Right renal cortex interstitium (tissue), 3 donors: ENCODE data around the gene ZNF620. TPM values are rescaled to one million over a fixed set of nuclear protein-coding genes. Genes with fewer than 3 reads are reported as not detected.
"Not testable (repeated sequence)": the region's sequence is repeated elsewhere in the genome, so short reads cannot be mapped to it uniquely, and the experiment has no call there.

Experiments
- DNase-seq, 3 donors: peaks; one replicate each; pipeline ENCODE4 v3.0.0-alpha.2; 2013; ENCODE audit warnings: low read depth in 3 of 3, low spot score in 2 of 3
- polyA plus RNA-seq, 3 donors: library from polyadenylated mRNA; unstranded; fragments of 120-200 nt; gene quantifications; one replicate each; pipeline ENCODE4 v1.2.1, GENCODE V29; 2013; ENCODE audit not compliant: insufficient read length in 3 of 3

Gene ZNF620
- 10 to 100 TPM in 2 of 3 donors, 1 to 10 TPM in 1; 9.6 to 11.0 (median 10.6) TPM for polyA plus RNA-seq

- peak; percentile 73 to 81 (median 76) for DNase-seq
These were observed at the start of gene ZNF620 for GRCh38 chr3:40505599-40506462. Gene ZNF620 (plus strand): TSS chr3:40506039. CDS start chr3:40506353, 314 bp downstream.

- no peak for DNase-seq
These were observed 49.4 kb upstream of the ZNF620 start for GRCh38 chr3:40456279-40456939.

- peak; percentile 89 to 93 (median 90) for DNase-seq
These were observed 48.7 kb upstream of the ZNF620 start, which contains the start of gene RPL14 for GRCh38 chr3:40456940-40457823. Gene RPL14 (plus strand): TSS chr3:40457339. CDS start chr3:40457472, 133 bp downstream.

GRCh38 chr3:40458473-40458872 is 47.4 kb upstream of the ZNF620 start:
- DNase-seq, result no peak

GRCh38 chr3:40460481-40460880 is 45.4 kb upstream of the ZNF620 start:
- not testable (repeated sequence) for DNase-seq

- DNase-seq, result no peak
These were observed 44.7 kb upstream of the ZNF620 start for GRCh38 chr3:40461161-40461560.

- not testable (repeated sequence) for DNase-seq
These were observed 43.0 kb upstream of the ZNF620 start for GRCh38 chr3:40462838-40463237.

GRCh38 chr3:40463579-40463978 is 42.3 kb upstream of the ZNF620 start:
- DNase-seq, result no peak

- no peak for DNase-seq
These were observed 41.3 kb upstream of the ZNF620 start for GRCh38 chr3:40464339-40465110.

GRCh38 chr3:40465111-40465407 is 40.8 kb upstream of the ZNF620 start:
- no peak for DNase-seq

- no peak for DNase-seq
These were observed 40.4 kb upstream of the ZNF620 start for GRCh38 chr3:40465456-40465855.

- no peak for DNase-seq
These were observed 37.8 kb upstream of the ZNF620 start for GRCh38 chr3:40468018-40468417.

- no peak for DNase-seq
These were observed 35.1 kb upstream of the ZNF620 start for GRCh38 chr3:40470701-40471100.

GRCh38 chr3:40476478-40477470 is 29.1 kb upstream of the ZNF620 start, which contains the start of gene ZNF619:
Gene ZNF619 (plus strand): TSS chr3:40477122. CDS start chr3:40477980, 858 bp downstream.
- peak in 2 of 3 donors; percentile 48 to 64 for DNase-seq

GRCh38 chr3:40477666-40478065 is 28.2 kb upstream of the ZNF620 start:
- DNase-seq, result no peak

GRCh38 chr3:40487172-40487571 is 18.7 kb upstream of the ZNF620 start:
- no peak for DNase-seq

- DNase-seq, result no peak
These were observed 14.9 kb upstream of the ZNF620 start for GRCh38 chr3:40490916-40491315.

GRCh38 chr3:40494698-40495097 is 11.1 kb upstream of the ZNF620 start:
- no peak for DNase-seq

- no peak for DNase-seq
These were observed 8.6 kb upstream of the ZNF620 start for GRCh38 chr3:40497288-40497687.
